GM18520 (cell line): ENCODE results near the gene STUB1.

Experiments used
- ATAC-seq: cut with Tn5 transposase; IDR thresholded peaks from one replicate; pipeline ENCODE4 v1.9.1; 2021; ENCODE audit not compliant: unreplicated experiment

The STUB1 gene

GRCh38 chr16:679814-680624, at the start of gene STUB1:
STUB1 (plus strand) TSS chr16:680410; CDS start chr16:680526, 116 bp downstream.
- ATAC-seq = no peak

- no peak for ATAC-seq
Measured at GRCh38 chr16:630815-631405, 49.3 kb upstream of the STUB1 start, which contains the start of gene WFIKKN1. WFIKKN1 (plus strand) TSS chr16:630985; CDS start chr16:631254, 269 bp downstream.

- ATAC-seq = no peak
Measured at GRCh38 chr16:631808-632358, 48.3 kb upstream of the STUB1 start.

GRCh38 chr16:632486-633335, 47.5 kb upstream of the STUB1 start:
- no peak for ATAC-seq

- no peak for ATAC-seq
Measured at GRCh38 chr16:633336-634050, 46.7 kb upstream of the STUB1 start.

GRCh38 chr16:634051-634670, 46.0 kb upstream of the STUB1 start:
- no peak for ATAC-seq

- ATAC-seq = no peak
Measured at GRCh38 chr16:634996-635395, 45.2 kb upstream of the STUB1 start.

GRCh38 chr16:635573-636205, 44.5 kb upstream of the STUB1 start:
- no peak for ATAC-seq

- ATAC-seq = peak; percentile 71
Measured at GRCh38 chr16:636206-637080, 43.8 kb upstream of the STUB1 start, which contains the start of gene METTL26. METTL26 (minus strand) TSS chr16:636305; CDS start chr16:636290, 15 bp downstream.

GRCh38 chr16:637081-638018, 42.9 kb upstream of the STUB1 start:
- ATAC-seq = no peak

GRCh38 chr16:638034-638543, 42.1 kb upstream of the STUB1 start:
- ATAC-seq = no peak

GRCh38 chr16:638836-639235, 41.4 kb upstream of the STUB1 start:
- no peak for ATAC-seq

GRCh38 chr16:640614-641013, 39.6 kb upstream of the STUB1 start:
- no peak for ATAC-seq

- no peak for ATAC-seq
Measured at GRCh38 chr16:641326-642188, 38.7 kb upstream of the STUB1 start, which contains the start of gene MCRIP2. MCRIP2 (plus strand) TSS chr16:641828; CDS start chr16:641992, 164 bp downstream.

- ATAC-seq = no peak
Measured at GRCh38 chr16:642189-643049, 37.8 kb upstream of the STUB1 start.
